Neural progenitor cell (in vitro differentiated cells): Measurements from ENCODE around the gene ITGA5. TPM values are rescaled to one million over a fixed set of nuclear protein-coding genes. Genes with fewer than 3 reads are reported as not detected.

ENCODE experiments used
- DNase-seq: peaks from one replicate; pipeline ENCODE4 v3.0.0-alpha.2; 2016; ENCODE audit warnings: low spot score
- H2AFZ ChIP-seq: fragments of 200-600 bp; sonication (generic); replicated peaks from 2 replicates; pipeline ENCODE4 v1.6.1; 2016; ENCODE audit warnings: antibody characterized with exemption
- H3F3A ChIP-seq: fragments of 200-600 bp; sonication (generic); 2 replicates; pipeline ENCODE4 v1.6.1; 2016; ENCODE audit warnings: antibody characterized with exemption, low read depth
- H3K27ac ChIP-seq: fragments of 200-600 bp; sonication (generic); 2 replicates; pipeline ENCODE4 v1.5.1; 2016; ENCODE audit warnings: mild to moderate bottlenecking
- H3K27me3 ChIP-seq: fragments of 200-600 bp; sonication (generic); 2 replicates; pipeline ENCODE4 v1.6.1; 2016; ENCODE audit warnings: mild to moderate bottlenecking, moderate library complexity
- H3K36me3 ChIP-seq: fragments of 200-600 bp; sonication (generic); 2 replicates; pipeline ENCODE4 v1.5.1; 2016
- H3K4me1 ChIP-seq: fragments of 200-600 bp; sonication (generic); 2 replicates; pipeline ENCODE4 v1.6.1; 2016; ENCODE audit warnings: mixed run types
- H3K4me2 ChIP-seq: fragments of 200-600 bp; sonication (generic); 2 replicates; pipeline ENCODE4 v1.6.1; 2016
- H3K4me3 ChIP-seq: fragments of 200-600 bp; sonication (generic); 2 replicates; pipeline ENCODE4 v1.5.1; 2016
- H3K79me2 ChIP-seq: fragments of 200-600 bp; sonication (generic); 2 replicates; pipeline ENCODE4 v1.6.1; 2016; ENCODE audit warnings: low read depth
- H3K9ac ChIP-seq: fragments of 200-600 bp; sonication (generic); 2 replicates; pipeline ENCODE4 v1.6.1; 2016
- H3K9me3 ChIP-seq: fragments of 200-600 bp; sonication (generic); 2 replicates; pipeline ENCODE4 v1.5.1; 2016; ENCODE audit warnings: low read depth
- H4K20me1 ChIP-seq: fragments of 200-600 bp; sonication (generic); 2 replicates; pipeline ENCODE4 v1.6.1; 2016; ENCODE audit warnings: low read depth
- H3K27ac Mint-ChIP-seq: 3 replicates; pipeline ENCODE4 v1.8.0; 2021; ENCODE audit warnings: mixed read lengths
- H3K27me3 Mint-ChIP-seq: 2 replicates; pipeline ENCODE4 v1.8.0; 2022; ENCODE audit warnings: low read depth, mild to moderate bottlenecking, inconsistent platforms, moderate library complexity, mixed read lengths; ENCODE audit not compliant: insufficient read depth
- H3K36me3 Mint-ChIP-seq: 3 replicates; pipeline ENCODE4 v1.8.0; 2021; ENCODE audit warnings: mixed read lengths
- H3K4me1 Mint-ChIP-seq: 3 replicates; pipeline ENCODE4 v1.8.0; 2021; ENCODE audit warnings: mixed read lengths
- H3K4me3 Mint-ChIP-seq: 3 replicates; pipeline ENCODE4 v1.8.0; 2021; ENCODE audit warnings: mild to moderate bottlenecking, moderate library complexity, mixed read lengths
- H3K9me3 Mint-ChIP-seq: 3 replicates; pipeline ENCODE4 v1.8.0; 2020; ENCODE audit warnings: mixed read lengths
- CTCF ChIP-seq: fragments of 200-600 bp; sonication (generic); IDR thresholded peaks from 2 replicates; pipeline ENCODE4 v1.5.1; 2017; ENCODE audit warnings: antibody characterized with exemption, mild to moderate bottlenecking
- EZH2 ChIP-seq: fragments of 200-600 bp; sonication (generic); IDR thresholded peaks from 2 replicates; pipeline ENCODE4 v1.6.1; 2017; ENCODE audit warnings: antibody characterized with exemption, mild to moderate bottlenecking, moderate library complexity
- EZH2phosphoT487 ChIP-seq: fragments of 200-600 bp; sonication (generic); IDR thresholded peaks from 2 replicates; pipeline ENCODE4 v1.6.1; 2017; ENCODE audit warnings: antibody characterized with exemption
- total RNA-seq: library from RNA; depleted of rRNA; stranded (reverse); fragments of >200 nt; gene quantifications from 2 replicates; pipeline ENCODE4 v1.2.3, GENCODE V29; 2015; ENCODE audit warnings: low replicate concordance

The ITGA5 gene
- total RNA-seq, 1 donor from 2014 or later, result 37.7 TPM

- DNase-seq, result no peak
- no peak overlapping the region for H3K4me3 Mint-ChIP-seq
- peaks cover 43% of the 10 kb centered on the region for H3F3A ChIP-seq
- TF ChIP-seq EZH2phosphoT487, result no peak
- TF ChIP-seq EZH2, result no peak
- TF ChIP-seq CTCF, result no peak
- no peak overlapping the region for H3K27ac Mint-ChIP-seq
- H3K4me1 Mint-ChIP-seq, result peaks cover 24% of the 10 kb centered on the region
- no peak overlapping the region for H3K4me2 ChIP-seq
- no peaks in the 10 kb centered on the region for H3K79me2 ChIP-seq
- H3K36me3 Mint-ChIP-seq, result no peaks in the 10 kb centered on the region
- H3K27me3 ChIP-seq, result no peaks in the 10 kb centered on the region
- no peaks in the 10 kb centered on the region for H3K9me3 ChIP-seq
- peaks cover 15% of the 10 kb centered on the region for H3K27me3 Mint-ChIP-seq
- H3K36me3 ChIP-seq, result no peaks in the 10 kb centered on the region
- H3K9ac ChIP-seq, result no peak overlapping the region
- no peaks in the 10 kb centered on the region for H3K9me3 Mint-ChIP-seq
- H2AFZ ChIP-seq, result no peak overlapping the region
- H3K4me1 ChIP-seq, result peaks cover 35% of the 10 kb centered on the region
- no peak overlapping the region for H3K27ac ChIP-seq
- no peak overlapping the region for H3K4me3 ChIP-seq
- no peaks in the 10 kb centered on the region for H4K20me1 ChIP-seq
Observed at GRCh38 chr12:54430471-54431069, 11.5 kb upstream of the ITGA5 start.

GRCh38 chr12:54429014-54429471 lies 10.0 kb upstream of the ITGA5 start:
- Histone ChIP-seq H3K36me3 (no peaks in the 10 kb centered on the region), H3K27me3 (no peaks in the 10 kb centered on the region), H3K79me2 (no peaks in the 10 kb centered on the region), H3K4me1 (peaks cover 35% of the 10 kb centered on the region), H3K27ac (no peak overlapping the region), H3K9ac (no peak overlapping the region), H4K20me1 (no peaks in the 10 kb centered on the region), H2AFZ (no peak overlapping the region), H3F3A (peaks cover 34% of the 10 kb centered on the region), H3K4me3 (no peak overlapping the region), H3K9me3 (no peaks in the 10 kb centered on the region), H3K4me2 (no peak overlapping the region)
- no peaks in the 10 kb centered on the region for H3K36me3 Mint-ChIP-seq
- H3K27me3 Mint-ChIP-seq, result peaks cover 12% of the 10 kb centered on the region
- H3K4me3 Mint-ChIP-seq, result no peak overlapping the region
- no peaks in the 10 kb centered on the region for H3K9me3 Mint-ChIP-seq
- DNase-seq, result no peak
- H3K27ac Mint-ChIP-seq, result no peak overlapping the region
- peaks cover 24% of the 10 kb centered on the region for H3K4me1 Mint-ChIP-seq
- TF ChIP-seq CTCF (no peak), EZH2phosphoT487 (no peak), EZH2 (no peak)

GRCh38 chr12:54428050-54429013 lies 9.3 kb upstream of the ITGA5 start:
- Mint-ChIP-seq H3K4me1 (peaks cover 24% of the 10 kb centered on the region), H3K4me3 (no peak overlapping the region), H3K9me3 (no peaks in the 10 kb centered on the region), H3K36me3 (no peaks in the 10 kb centered on the region), H3K27ac (no peak overlapping the region), H3K27me3 (peaks cover 12% of the 10 kb centered on the region)
- no peaks in the 10 kb centered on the region for H4K20me1 ChIP-seq
- no peak overlapping the region for H3K4me3 ChIP-seq
- H3K9ac ChIP-seq, result no peak overlapping the region
- peak overlapping the region; percentile 28 for H3K4me2 ChIP-seq
- DNase-seq, result no peak
- TF ChIP-seq EZH2 (no peak), CTCF (no peak), EZH2phosphoT487 (no peak)
- no peaks in the 10 kb centered on the region for H3K79me2 ChIP-seq
- peaks cover 35% of the 10 kb centered on the region for H3K4me1 ChIP-seq
- H3F3A ChIP-seq, result peaks cover 34% of the 10 kb centered on the region
- H3K27ac ChIP-seq, result no peak overlapping the region
- H2AFZ ChIP-seq, result no peak overlapping the region
- no peaks in the 10 kb centered on the region for H3K9me3 ChIP-seq
- no peaks in the 10 kb centered on the region for H3K27me3 ChIP-seq
- no peaks in the 10 kb centered on the region for H3K36me3 ChIP-seq
